Muscle of back (tissue), 11 donors: ENCODE measurements around the gene FCER1G. TPM values are rescaled to one million over a fixed set of nuclear protein-coding genes. Genes with fewer than 3 reads are reported as not detected.

Source experiments
- DNase-seq, 3 donors: peaks; one replicate each; pipeline versions ENCODE4 v3.0.0 to v3.0.0-alpha.2; 2013
- polyA plus RNA-seq, 10 donors: library from polyadenylated mRNA; unstranded; fragments of 120-200 nt; gene quantifications; one replicate each; pipeline ENCODE4 v1.2.1, GENCODE V29; 2013; ENCODE audit not compliant: insufficient read length in 10 of 10

Gene FCER1G
- polyA plus RNA-seq, 10 donors, result 14.9 to 26.2 (median 19.6) TPM

DNA sequence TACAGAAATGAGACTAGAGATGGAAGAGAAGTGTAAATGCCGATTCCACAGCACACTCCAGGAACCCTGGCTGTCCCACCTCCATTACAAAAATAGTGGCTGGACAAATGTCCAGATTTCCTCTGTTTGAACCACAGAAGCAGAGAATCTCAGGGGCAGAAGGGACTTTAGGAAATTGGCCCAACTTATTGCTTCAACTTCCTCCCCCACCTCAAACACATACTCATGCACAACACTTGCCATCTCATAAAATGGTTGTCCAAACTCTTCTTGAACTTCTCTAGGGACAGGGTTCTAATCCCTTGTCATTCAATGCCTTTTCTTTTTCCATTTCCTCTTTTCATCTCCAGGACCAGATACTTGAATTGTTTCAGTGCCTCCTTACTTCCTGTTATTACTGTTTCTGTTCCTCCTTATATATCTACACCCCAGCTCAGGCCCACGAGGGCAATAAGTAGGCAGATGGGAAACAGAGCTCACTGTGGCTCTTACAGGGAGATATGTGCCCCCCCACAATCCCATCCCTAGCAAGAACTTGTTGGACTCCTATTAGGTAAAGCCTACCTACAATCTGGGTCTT is 29.3 kb upstream of the FCER1G start:
- DNase-seq, result peak in 1 of 3 donors; percentile 52

DNA sequence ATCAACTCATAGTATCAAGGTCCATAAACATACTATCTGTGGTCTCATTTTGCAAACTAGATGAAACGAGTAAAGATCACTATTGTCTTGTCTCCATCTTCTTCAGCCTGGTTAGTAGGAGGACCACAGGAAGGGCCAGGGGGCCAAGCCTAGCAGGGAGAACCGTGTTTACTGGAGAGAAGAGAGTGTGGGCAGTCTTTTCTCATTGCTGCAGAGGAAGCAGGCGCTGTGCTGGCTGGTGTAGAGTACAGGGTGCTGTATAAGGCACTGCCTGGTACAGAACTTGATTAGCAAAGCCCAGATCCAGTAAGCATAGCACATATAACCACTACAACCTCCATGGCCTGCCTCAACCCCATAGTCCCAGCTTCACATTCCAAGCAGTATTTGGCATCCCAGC is 27.8 kb upstream of the FCER1G start:
- no peak for DNase-seq

DNA sequence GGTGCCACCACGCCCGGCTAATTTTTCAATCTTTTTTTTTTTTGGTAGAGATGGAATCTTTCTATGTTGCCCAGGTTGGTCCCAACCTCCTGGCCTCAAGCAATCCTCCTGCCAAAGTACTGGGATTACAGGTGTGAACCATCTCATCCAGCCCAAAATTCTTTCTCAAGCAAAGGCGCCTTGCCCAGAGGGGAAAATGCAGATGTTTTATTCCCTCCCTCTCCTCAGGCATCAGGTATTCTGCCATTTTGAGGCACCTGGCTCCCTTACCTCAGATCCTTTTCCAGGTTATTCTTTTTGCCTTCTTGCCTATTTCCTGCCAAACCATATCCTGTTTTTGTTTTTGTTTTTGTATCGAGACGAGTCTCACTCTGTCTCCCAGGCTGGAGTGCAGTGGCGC is 26.7 kb upstream of the FCER1G start:
- no peak for DNase-seq

DNA sequence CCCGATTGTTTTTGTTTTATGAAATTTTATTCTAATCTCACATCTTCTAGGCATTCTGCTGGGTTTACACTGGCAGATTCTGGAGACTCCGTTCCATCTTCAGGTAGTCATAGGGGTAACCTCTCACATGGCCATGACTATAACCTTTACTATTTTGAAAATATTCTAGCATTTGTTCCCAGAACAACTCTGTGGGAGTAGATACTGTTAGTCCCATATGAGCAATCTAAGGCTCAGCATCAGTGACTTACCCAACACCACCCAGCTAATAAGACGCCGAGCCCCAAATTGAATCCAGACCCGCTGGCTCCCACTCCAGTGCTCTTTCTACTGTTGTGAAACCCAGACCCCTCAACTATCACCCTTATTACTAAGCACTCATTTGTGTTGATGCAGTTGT is 26.1 kb upstream of the FCER1G start:
- no peak for DNase-seq

DNA sequence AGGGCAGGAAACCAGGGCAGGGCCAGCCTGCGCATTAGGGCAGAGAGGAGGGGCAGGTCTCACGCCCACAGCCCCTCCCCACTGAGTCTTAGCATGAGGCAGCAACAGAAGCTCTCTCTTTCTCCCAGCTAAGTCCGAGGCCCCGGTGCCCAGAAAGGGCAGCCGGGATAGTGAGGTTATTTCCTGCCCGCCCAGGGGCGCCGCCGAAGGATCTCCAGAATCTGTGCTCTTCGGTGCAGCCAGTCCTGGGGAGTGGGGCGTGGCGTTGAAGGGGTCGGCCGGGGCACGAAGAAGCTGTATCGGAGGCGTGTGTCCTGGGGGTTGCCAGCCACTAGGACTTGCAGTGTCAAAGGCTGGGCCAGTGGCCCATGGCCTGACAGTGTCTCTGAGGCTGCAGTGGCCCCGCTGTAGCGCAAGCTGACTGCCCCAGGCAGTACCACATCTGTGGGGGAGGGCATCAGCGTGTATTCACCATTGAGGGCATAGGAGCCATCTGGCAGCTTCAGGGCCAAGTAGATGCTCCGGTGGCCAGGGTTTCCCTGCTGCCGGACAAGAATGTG is 24.1 kb upstream of the FCER1G start:
- no peak for DNase-seq

DNA sequence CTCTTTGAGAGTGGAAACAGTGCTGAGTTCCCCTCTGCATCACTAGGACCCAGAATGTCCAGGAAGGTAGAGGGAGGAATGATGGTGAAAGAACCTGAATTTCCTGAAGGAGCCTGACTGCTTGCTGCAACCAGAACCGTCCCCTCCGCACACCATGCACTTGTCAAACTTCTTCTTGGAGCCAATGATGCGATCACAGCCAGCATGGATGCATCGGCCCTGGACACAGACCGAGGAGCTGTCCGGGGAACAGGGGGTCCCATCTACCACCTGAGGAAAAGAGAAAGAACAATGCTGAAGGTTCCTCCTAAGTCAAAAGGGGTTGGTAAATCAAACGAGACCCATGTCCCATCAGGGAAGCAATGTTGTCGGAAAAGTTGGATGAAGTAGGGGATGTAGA is 23.1 kb upstream of the FCER1G start:
- no peak for DNase-seq

DNA sequence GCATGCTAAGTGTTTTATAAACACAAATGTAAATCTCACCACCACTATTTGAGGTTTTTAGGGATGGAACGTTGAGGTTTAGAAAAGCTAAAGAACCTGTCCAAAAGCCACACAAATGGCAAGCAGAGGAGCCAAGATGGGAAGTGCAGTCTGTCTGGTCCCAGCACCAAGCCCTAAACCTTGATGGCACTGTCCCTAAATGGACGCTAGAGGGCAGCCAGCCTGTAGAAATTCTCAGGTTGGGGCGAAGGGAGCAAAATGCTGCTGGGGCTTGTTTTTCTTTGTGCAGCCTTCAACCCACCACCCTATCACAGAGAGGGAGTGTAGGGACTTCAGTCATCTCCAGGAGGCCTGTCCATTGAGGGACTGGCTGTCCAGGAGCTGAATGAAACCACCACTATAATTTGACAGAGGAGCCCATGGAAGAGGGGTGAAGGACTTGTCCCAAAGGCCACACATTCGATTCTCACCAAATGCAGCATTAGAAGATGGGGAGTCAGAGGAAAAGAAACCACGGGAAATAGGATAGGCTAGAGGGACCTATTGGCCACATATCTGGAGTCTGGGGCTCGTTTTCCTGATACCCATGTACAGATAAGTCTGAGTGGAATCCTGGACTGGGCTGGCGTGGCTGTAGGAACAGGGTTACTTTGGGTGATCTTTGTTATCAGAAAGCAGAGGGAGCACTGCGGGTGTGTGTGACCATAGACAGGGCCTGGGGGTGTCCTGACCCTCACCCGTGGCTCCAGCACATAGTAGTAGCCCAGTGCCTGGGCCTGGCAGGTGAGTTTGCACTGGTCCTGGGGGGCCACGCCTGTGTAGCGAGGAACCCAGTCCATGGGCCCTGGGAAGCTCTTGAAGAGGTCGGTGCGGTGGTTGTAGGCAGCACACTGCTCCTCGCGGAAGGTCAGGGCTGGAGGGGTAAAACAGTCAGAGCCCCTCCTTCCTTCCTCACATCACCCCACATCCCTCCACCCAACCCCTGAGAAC is 22.3 kb upstream of the FCER1G start:
- peak in 2 of 3 donors; percentile 61 to 82 for DNase-seq

DNA sequence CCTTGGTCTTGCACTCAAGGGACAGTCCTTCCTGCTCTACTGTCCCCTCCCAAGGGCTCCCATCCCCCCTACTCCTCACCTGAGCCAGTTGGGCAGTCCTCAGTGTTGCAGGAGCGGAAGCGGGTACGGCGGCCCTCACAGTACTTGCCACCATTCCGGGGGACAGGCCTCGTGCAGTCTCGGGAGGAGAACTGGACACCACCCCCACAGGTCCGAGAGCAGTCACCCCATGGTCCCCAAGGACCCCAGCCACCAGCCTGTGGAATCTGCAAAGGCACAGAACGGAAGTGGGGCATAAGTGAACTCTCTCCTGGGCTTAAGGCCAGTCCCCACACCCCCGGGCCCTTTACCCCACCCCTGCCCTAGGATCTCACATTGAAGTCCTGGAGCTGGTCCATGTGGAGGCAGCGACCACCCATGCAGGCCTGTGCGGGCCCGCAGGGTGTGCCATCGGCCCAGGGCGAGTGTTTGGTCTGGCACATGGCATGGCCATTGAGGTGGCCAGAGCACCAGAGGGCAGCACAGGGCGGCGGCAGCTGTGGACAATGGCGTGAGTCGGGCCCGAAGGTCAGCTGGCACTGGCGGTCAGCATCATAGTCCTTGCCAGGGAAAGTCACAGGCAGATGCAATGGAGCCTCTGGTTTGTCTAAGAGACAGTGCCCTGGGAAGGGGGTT is 21.4 kb upstream of the FCER1G start:
- DNase-seq, result no peak

DNA sequence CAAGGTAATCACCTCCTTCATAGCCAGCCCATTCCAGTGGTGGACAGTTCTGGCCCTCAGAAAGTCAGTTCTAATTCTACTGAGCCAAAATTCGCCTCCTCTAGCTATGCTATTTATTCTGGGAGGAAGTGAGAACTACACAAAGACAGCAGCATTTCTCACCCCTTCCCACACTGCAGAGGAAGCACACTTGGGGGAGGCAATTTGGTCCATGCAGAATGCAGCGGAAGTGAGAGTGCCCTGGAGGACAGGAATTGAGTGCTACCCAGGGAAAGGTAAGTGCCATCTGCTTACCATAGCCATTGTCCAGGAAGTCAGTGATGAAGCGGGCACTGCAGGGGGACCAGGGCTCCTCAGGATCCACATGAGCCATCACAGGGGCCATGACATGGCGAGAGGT is 19.9 kb upstream of the FCER1G start:
- DNase-seq, result no peak

DNA sequence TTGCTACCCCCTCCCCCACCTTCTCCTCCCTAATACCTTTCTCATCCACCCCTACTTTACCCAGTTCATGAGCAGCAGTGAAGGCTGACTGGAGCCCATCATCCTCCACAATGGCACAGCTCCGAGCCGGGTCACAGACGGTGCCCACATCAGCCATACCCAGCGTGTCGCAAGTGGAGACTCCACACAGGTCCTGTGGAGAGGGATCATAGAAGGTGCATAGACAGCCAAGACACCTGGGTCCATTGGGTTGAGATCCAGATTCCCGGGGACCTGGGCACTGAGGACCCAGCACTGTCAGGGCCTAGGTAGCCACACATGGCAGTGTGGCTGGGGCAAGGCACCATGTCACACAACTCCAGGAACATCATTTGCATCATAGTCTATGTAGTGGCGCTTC is 19.0 kb upstream of the FCER1G start:
- no peak for DNase-seq

DNA sequence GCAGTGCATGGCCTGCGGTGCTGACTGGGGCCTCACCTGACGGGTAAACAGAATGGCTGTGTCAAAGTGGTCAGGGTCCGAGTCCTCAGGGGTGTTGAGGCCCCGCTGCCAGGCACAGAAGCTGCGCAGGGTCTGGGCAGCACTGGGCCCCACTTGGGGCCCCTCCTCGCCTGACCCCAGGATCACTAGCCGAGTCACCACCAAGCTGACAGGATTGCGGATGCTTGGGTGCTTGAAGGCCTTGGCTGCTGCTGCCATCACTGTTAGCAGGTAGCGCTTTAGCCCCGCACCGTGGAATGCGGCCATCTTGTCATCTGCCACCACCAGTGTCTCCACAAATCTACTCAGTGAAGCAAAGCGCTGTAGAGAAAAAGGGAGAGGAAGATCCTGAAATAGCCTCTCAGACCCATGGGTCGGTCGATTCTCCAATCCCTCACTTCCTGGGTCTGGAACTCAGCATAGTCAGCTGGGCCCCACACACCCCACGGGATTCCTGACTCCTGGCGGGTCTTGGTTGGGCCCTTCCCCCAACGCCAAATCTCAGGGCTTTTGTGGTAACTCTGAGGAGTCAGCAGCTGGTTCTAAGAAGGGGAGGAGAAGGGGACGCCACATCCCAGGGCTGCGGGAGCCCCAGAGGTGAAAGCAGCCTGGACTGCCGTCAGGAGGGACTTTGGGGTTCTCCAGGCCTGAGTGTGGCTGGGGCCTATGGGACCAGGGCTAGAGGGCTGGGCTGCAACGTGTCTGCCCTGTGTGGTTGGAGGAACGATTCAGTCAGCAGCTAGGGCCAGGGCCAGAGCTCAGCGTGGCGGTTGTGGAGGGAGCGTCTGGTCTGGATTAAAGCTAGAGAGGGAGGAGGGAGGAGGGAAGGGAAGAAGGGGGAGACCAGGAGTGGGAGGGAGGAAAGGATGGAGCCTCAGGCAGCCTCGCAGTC is 18.3 kb upstream of the FCER1G start:
- peak; percentile 88 to 96 (median 89) for DNase-seq

DNA sequence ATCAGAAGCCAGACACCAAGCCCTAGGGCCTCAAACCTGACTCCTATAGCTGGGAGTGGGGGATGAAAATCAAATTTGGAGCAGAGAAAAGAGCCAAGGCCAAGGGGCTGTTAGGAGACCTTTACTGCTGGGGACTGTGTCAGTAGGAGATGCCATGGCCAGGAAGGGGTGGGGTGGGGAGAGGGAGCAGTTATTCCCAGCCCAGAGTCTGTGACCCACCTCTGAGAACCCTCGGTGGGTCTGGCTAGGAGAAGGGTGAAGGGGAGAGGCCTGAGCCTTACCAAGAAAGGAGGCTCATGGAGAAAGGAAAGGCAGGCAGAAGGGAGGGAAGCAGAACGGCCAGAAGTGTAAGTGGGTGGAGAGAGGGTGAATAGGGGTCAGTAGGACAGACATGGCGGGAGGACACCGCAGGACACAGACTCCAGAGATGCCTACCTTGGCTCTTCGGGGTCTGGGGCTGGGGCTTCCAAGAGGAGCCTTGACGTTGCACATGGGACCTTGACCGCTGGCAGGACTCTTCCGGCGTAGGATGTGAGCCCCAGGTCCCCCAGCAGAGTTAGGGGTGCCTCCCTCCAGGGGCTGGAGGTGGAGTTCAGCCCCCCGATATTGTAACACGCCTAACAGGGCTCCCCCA is 17.4 kb upstream of the FCER1G start:
- no peak for DNase-seq

DNA sequence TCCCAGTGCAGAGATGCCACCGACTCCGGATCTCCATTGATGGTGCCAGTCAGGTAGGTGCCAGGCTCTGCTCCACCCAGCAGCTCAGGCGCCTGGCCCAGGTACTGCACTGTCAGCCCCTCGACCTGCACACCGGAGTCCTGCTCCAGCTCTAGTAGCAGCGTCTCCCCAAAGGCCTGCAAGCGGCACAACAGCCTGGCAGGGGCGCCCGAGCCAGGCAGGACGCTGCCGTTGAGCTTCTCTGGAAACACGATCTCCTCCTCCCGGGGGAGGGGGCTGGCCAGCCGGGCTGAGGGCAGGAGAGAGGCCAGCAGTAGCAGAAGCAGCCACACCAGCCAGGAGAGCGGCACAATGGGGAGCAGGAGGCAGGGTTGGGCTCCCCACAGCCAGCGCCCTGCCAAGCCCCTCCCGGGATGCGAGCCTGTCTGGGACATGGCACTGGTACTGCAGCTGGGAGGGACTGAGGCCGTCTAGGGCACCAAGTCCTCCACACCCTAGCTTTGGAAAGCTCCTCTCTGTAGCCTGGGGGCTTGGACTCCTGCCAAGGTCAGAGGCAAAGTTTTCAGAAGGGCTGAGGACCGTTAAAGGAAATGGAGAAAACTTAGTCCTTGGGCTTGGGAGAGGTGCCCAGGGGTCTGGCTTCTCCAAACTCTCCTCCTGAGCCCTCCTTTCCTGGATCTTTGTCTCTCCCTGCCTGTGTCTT is 16.8 kb upstream of the FCER1G start:
- DNase-seq, result peak in 2 of 3 donors; percentile 58 to 82

DNA sequence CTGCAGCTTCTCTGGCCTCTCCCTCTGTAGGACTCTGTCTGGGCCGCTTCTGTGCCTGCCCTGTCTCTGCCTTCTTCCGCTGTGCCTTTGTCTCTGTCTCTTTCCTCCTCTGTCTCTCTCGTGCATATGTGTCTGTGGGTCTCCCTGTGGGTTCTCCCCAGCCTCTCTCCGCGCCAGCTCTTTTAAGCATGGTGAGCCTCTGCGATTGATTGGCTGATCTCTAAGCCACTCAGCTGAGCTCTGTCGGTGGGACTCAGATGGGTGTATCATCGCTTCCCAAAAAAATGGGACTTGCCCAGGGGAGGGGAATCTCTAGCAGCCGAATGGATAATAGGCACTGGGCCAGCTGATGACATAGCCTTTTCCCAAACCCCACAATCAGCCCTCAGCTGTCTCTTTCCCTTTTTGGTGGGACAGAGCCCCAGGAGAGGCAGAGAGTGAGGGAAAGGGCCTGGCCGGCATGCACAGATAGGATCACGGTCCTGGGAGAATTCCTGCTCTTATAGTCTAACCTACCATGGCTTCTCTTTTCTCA is 16.1 kb upstream of the FCER1G start, which contains the start of gene ADAMTS4:
ADAMTS4 (minus strand) TSS at position 158 of the 535 bp plus-strand sequence. CDS start 427 bp downstream, outside the sequence.
- DNase-seq, result peak; percentile 87 to 95 (median 94)

DNA sequence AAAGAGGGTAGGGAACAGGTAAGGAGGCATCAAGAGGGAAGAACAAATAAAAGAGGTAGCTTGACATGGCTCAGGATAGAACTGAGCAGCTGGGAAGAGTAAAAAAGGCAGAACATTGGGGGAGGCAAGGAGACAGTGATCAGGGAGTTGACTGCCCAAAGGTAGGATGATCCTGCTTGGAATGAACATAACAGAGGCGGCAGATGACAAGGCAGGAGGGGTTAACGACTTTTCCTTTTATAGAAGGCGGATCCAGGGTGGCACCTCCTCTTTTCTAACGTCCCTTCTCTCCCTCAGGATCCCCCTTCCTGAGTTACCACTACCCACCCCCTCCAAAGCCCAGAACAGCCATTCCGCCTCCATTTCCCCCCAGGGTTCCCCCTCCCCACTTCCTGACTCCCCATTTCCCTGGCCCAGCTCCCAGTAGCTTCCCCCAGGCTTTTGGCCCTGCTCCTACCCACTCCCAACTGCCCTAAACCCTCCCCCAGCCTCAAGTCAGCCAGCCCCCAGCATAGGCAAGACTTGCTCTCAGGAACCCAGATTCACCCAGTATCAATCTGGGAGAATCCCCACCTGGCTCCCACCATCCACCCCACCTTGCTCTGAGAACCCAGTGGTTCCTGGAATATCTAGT is 15.5 kb upstream of the FCER1G start:
- DNase-seq, result no peak

DNA sequence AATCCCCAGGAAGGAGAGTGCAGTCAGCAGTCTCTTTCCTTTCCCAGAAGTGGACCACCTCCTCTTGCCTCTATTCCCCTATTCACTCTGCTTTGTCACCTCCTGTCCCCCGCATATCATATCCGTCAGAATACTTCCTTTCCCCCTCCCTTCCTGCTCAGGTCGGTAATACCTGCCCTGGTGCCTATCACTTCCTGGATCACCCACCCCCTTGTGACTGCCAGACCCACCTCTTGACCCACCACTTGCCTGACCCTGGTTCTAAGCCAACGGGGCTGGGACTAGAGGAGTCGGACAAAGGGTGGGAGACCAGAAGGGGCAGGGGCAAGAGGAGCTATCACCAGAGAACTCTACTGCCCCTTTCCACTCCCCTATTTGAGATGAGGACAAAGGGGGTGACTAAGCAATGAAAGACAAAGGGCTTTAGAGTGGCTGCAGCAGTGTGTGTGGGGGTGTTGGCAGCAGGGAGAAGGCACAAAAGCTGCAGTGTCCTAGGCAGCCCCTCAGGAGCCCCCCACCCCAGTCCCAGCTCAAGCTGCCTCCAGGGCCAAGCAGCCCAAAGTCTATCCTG is 14.6 kb upstream of the FCER1G start:
- peak in 1 of 3 donors; percentile 41 for DNase-seq

DNA sequence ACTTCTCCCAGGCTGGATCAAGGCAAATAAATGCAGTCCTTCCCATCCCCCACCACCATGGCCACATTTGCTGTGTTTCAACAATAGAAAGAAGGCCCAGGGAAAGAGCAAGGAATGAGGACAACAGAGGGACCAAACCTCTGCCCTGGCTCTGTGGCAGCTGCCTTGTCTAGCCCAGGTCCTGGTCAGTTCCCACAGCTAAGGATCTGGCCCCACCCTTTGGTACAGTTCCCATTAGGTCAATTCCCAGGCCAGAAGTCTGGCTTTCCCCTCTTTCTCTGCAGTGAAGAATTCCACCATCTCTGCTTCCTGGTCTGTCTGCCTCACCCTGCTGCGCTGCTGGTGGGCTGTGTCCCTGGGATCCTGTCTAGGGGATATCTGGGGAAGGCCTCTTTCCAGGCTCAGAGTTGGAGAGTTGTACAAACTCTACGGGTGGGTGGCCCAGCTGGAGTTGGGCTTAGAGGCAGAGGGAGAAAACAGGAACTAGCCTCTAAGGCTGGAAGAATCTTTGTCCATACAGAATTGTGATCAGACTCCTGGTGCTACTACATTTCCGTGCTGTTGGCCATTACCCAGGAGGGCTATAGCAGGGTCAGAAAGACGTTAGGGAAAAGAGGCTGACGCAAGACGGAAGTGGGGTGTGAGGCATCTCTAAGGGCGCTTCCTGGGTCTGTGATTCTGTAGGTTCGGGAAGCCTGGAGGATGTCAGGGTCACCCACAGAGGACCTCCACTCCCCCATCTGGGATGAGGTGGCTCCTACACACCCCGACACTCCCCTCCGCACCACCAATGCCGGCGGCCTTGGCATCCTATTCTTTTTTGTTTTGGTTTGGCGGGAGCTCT is 13.9 kb upstream of the FCER1G start:
- peak in 2 of 3 donors; percentile 73 to 88 for DNase-seq
